H54 (cell line): ENCODE results near the gene DNAH14.
"Not testable (repeated sequence)": the region's sequence is repeated elsewhere in the genome, so short reads cannot be mapped to it uniquely, and the experiment has no call there.

Source experiments
- DNase-seq: peaks from one replicate; pipeline ENCODE4 v3.0.0; 2011; ENCODE audit warnings: low spot score, mixed read lengths; ENCODE audit not compliant: insufficient read length
- FAIRE-seq: peaks from 3 replicates; lab custom pipeline; 2011; peaks lifted over from hg19 to GRCh38; lab: Jason Lieb, UNC
- POLR2A ChIP-seq: IDR thresholded peaks from 2 replicates; pipeline ENCODE4 v1.6.1; 2011; ENCODE audit warnings: low read depth, mild to moderate bottlenecking, low read length

Gene DNAH14

GRCh38 chr1:224901087-224901810 lies 28.2 kb upstream of the DNAH14 start:
- FAIRE-seq = no peak
- DNase-seq = no peak
- no peak for TF ChIP-seq POLR2A

- DNase-seq (no peak), FAIRE-seq (no peak)
- no peak for TF ChIP-seq POLR2A
Observed at GRCh38 chr1:224903955-224904354, 25.5 kb upstream of the DNAH14 start.

GRCh38 chr1:224906340-224906739 lies 23.1 kb upstream of the DNAH14 start:
- no peak for TF ChIP-seq POLR2A
- FAIRE-seq (no peak), DNase-seq (no peak)

- DNase-seq (no peak), FAIRE-seq (no peak)
- TF ChIP-seq POLR2A = no peak
Observed at GRCh38 chr1:224911217-224911616, 18.3 kb upstream of the DNAH14 start.

- FAIRE-seq = no peak
Observed at GRCh38 chr1:224914292-224914900, 15.1 kb upstream of the DNAH14 start.

GRCh38 chr1:224919508-224919907 lies 10.0 kb upstream of the DNAH14 start:
- FAIRE-seq = no peak
- DNase-seq = no peak
- no peak for TF ChIP-seq POLR2A

More at GRCh38 chr1:224914292-224914900, 15.1 kb upstream of the DNAH14 start:
- DNase-seq = no peak
- no peak for TF ChIP-seq POLR2A

- no peak for DNase-seq
- TF ChIP-seq POLR2A = no peak
- FAIRE-seq = no peak
Observed at GRCh38 chr1:224920930-224921329, 8.5 kb upstream of the DNAH14 start.

GRCh38 chr1:224921354-224921753 lies 8.1 kb upstream of the DNAH14 start:
- TF ChIP-seq POLR2A = no peak
- FAIRE-seq (no peak), DNase-seq (no peak)

GRCh38 chr1:224922404-224923164 lies 6.9 kb upstream of the DNAH14 start:
- DNase-seq (peak; percentile 19), FAIRE-seq (peak; percentile 91)
- no peak for TF ChIP-seq POLR2A

GRCh38 chr1:224923726-224924125 lies 5.7 kb upstream of the DNAH14 start:
- DNase-seq (no peak), FAIRE-seq (no peak)
- no peak for TF ChIP-seq POLR2A

GRCh38 chr1:224927631-224928030 lies 1.8 kb upstream of the DNAH14 start:
- not testable (repeated sequence) for DNase-seq, FAIRE-seq

GRCh38 chr1:224928906-224929305 lies 569 bp upstream of the DNAH14 start:
- no peak for FAIRE-seq
- no peak for DNase-seq
- no peak for TF ChIP-seq POLR2A

GRCh38 chr1:224931605-224932004 lies 2.1 kb downstream of the DNAH14 start:
- FAIRE-seq = no peak
- no peak for TF ChIP-seq POLR2A

GRCh38 chr1:224932607-224933249 lies 3.3 kb downstream of the DNAH14 start:
- no peak for DNase-seq
- no peak for TF ChIP-seq POLR2A
- no peak for FAIRE-seq

More at GRCh38 chr1:224931605-224932004, 2.1 kb downstream of the DNAH14 start:
- no peak for DNase-seq
